HPDE6-E6E7 (cell line): ENCODE measurements around the gene POU2AF1.
"Not testable (repeated sequence)": the region's sequence is repeated elsewhere in the genome, so short reads cannot be mapped to it uniquely, and the experiment has no call there.

Experiments used
- DNase-seq: peaks from one replicate; pipeline ENCODE4 v3.0.0; 2011; ENCODE audit warnings: missing footprints; ENCODE audit errors: extremely low spot score

Gene POU2AF1

DNA sequence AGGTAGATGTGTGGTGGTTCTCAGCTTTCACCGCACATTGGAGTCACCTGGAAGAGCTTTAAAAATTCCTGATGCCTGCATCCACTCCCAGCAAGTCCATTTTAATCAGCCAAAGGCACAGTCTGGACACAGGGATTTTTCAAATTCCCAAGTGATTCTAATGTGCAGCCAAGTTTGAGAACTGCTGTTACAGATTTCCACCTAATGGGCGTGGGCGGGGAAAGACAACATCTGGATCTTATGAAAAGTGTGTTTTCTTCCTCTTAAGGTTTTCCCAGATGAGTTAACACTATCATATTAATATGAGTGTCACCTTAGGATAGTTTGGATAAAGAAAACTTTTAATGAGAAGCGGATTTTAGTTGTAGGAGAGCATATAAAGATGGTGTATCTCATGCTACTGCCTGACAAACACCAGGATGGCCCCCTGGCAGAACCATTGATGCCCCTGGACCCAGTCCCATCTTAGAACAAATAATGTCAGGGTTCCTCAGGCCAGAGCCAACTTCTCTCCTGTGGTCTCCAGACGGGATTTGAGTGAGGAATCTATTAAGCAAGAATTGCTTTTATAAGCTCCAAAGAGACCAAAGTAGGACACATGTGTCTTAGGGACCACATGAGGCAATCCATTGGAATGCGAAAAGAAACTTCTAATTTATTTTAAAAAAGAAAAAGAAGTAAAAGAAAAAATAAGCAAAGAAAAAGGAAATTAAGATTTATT lies 31.9 kb downstream of the POU2AF1 start:
- DNase-seq, result no peak

DNA sequence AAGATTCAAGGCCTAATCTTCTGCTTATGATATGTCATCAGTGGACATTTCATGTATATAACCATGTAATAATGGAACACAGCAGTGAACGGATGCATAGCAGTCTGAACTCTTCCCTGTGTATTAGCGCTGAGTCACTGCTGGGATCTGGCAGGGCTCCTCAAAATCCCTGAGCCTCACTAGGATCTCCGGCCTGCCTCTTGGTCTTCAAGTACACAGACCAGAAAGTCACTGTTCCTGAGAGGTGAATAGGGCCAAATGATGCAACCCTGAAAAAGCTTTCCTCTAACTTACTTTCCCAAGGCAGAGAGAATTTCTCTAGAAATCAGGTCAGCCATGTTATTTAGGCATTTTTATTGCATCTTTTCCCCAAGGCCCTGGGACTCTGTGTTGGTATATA lies 35.0 kb downstream of the POU2AF1 start:
- no peak for DNase-seq

DNA sequence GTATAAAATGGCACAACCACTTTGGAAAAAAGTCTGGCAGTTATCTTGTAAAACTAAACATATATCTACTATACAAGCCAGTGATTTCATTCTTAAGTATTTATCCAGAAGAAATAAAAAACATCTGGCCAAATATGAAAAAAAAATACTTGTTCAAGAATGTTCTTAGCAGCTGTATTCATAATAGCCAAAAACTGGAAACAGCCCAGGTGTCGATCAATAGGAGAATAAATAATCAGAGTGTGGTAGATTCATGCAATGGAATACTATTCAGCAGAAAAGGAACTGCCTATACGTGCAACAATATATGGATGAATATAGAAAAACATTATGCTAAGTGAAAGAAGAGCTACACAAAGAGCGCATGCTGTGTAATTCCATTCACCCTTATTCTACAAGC lies 36.7 kb downstream of the POU2AF1 start:
- no peak for DNase-seq

DNA sequence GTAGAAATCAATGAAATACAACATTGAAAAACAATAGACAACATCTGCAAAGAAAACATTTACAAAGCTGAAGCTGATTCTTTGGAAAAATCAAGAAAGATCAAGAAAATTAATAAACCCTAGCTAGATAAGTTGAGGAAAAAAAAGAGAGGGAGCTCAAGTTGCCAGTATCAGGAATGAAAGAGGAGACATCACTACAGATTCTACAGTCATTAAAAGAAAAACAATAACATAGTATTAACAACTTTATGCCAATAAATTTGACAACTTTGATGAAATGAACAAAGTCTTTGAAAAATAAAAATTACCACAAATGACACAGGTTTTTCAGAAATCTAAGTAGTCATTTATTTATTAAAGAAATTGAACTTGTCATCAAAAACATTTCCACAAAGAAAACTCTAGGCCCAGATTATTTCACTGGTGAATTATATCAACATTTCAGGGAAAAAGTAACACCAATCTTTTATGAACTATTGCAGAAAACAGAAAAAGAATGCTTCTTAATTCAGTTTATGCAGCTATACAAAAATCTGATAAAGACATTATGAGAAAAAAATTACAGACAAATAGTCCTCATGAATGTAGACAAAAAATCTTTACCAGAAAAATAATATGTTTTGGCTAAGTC lies 39.2 kb downstream of the POU2AF1 start:
- no peak for DNase-seq

DNA sequence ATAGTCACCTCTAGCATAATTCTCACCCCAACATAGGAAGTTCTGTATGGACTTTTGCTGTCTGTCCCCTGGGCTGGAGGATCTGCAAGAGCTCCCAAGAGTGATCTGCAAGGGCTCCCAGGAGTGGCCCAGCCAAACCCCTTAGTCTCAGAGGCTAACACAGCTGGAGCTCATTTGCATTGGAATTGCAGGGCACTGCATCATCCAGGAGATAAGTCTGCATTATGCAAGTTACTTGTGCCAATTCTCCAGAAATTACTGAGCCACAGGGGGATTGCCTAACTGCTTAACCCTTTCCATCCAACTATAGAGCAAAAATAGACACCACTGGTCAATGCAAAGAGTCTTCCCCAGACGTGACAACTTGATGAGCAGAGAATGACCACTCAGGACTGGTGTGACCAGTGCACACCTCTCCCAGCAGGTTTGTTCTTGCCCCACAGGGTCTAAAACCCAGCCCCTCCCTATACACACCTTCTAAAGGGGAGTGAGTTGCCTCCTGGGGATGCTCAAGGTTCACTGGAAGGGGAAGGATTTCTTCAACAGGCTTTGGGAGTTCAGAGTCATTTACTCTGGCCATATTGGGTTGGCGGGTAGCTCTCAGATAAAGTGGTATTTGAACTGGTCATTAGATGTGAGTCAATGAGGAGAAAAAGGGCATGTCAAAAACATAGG lies 42.4 kb downstream of the POU2AF1 start:
- no peak for DNase-seq

DNA sequence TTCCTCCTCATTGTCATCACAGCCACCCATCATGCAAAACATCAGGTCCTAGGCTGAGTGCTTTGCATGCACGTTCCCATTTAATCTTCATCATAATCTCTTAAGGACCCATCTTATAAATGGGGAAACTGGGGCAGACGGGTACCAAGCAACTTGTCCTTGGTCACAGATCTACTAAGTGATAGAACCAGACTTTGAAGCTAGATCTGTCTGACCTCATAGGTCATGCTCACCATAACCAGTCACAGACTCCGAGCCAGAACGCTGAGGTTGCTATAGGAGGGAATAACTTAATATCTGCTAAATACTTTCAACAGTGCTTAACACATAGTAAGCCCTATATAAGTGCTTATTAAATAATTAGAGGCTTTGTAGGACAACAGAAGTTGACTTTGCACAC lies 43.0 kb downstream of the POU2AF1 start:
- DNase-seq, result no peak

DNA sequence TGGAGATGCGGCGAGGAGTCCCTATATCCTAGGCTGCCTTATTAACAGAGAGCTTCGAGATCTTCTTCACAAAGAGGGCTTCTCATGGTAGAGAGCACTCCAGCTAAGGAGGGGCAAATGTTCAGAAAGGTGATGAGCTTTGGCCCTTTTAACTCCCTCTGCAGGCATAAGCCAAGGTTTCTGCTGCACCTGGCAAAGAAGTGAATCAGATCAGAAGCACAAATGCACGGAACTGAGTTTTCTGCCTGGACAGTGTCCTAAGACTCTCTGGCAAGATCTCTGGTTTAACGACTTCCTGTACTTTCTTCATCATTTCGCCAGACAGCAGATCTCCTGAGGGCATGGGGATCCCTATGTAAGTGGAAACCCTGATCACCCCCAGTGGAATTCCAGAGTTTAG lies 43.5 kb downstream of the POU2AF1 start:
- no peak for DNase-seq

DNA sequence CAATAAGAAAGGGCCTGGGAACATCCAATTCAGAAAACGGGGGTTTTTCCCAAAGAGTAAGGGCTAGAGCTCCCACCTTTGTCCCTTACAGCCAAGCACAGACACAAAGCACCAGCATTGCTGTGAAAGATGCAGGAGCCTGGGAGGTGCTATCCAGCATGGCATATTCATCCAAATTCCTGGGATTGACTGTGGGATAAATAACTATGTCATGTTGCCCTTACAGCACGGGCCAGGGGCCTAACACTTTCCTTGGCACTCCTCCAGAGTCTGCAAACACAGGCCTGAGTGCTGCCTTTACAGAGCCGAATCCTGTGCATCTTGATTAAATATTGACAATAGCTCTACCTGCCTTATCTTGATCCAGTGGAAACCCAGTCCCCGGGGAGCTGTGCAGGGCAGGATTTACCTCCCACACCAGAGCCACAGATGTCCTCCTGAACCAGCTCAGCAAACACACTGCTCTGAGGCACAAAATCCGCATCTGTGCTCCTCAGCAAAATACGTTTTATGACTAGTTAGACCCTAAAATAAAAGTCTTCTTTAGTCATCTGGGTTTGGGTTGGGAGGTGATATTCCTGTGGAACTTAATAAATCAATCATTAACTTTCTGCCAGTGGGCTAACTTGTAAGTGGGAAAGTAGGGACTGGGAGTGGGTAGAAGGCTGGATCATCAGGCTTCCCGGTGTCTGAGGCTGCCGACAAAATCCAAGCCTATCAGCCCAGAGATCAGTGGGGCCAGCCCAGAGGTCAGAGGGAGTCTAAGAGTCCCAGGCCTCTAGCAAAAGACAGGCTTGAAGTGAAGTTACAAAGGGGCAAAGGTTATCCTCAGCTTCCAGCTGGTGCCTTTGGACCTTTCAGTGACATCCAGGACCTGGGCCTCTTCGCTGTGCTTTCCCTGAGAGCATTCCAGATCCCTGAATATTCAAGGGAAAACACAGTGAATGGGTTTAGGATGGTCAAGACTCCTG lies 44.3 kb downstream of the POU2AF1 start:
- no peak for DNase-seq

DNA sequence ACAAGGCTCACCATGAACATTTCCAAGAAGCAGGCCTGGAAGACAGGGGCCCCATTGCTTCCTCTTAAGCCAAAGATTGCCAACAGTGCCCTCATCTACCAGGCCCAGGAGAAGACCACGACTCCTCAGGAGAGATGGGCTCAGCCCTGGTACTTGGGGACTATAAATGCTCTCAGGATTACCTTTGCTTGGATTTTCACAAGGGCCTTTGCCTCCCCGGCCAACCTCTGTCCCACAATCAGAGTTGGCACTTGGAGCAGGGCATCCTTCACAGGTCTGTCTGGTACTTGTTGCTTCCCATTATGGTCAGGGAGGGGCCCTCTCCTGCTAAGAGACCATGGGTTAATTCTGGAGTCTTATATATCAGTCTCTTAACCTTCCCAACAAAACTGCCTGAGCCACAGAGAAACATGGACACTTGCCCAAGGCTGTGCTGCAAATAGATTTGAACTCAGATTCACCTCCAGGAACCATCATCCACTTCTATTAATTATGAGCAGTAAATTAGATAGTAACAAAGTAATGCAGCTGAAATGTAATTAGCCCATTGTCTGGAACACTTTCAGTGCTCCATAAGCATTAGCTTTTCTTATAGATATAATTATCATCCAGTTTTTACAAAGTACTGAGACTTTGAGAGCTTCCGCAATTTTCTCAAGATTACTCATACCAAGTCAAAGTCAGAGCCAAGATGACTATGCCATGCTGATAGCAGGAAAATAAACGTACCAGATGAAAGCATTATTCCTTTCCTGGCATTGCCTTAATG lies 47.2 kb downstream of the POU2AF1 start:
- DNase-seq, result no peak

DNA sequence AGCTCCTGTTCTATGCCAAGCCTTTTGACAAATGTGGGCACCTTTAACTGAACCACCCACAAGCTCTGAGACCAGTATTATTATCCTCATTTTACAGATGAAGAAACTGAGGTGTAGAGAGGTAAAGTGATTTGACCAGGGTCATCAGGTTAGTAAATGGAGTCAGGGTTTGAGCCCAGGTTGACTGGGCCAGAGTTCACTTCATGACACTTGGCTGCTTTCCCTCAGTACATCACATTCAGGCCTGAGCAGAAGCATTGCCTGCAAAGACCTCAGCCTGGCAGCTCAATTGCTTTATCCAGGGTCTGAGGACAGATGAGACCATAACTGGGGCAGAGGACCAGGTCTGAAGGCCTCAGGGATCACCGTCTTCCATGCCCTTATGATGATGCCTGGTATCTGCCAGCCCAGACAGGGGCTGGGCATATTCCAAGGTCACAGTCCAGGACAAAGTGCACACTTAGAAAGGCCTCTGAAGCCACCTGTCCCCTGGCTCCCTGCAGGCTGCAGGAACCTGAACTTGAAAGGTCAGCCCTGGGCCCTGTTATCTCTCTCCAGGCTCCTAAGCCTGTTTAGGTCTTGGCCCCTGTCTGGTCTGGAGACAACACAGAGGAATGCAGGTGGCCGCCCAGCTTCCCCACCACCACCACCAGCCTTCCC lies 48.7 kb downstream of the POU2AF1 start:
- no peak for DNase-seq

DNA sequence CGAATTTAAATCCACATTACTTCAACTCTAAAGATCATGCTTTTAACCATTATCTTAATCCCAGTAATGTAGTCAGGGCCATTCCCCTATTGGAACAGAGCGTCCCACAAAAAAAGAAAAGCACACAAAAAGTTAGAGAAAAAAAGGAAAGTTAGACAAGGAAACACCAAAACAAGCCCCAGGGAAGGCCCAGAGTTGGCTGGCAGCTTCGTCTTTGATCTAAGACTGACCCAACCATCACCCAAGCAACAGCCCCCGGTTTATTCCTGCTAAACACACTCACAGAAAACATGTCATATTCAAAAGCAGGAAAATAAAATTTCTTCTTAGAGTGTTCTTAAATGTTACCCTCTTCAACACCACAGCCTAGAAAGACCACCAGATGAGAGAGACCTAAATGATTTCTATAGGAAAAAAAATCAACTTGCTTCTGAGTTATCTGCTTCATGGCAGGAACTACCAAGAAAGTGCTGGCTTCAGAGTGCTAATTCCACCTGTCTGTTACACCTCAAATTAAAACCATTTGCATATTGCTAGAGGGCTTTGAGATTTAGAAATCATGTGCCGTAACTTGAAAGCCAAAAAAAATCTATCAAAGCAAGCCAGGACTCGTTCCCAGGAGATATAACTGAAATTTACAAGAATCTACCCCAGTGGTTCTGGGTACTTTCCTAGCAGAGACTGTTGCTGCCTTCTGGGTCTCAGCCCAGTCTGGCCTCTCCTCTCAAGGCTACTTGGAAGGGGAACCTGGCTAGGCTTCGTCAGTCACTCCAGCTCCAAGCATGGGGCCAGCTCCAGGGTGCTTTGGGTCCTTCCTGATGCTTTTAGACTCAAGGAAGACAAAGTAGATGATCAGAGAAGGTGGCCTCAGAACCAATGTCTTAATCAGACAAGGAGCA lies 49.5 kb downstream of the POU2AF1 start:
- DNase-seq, result no peak

DNA sequence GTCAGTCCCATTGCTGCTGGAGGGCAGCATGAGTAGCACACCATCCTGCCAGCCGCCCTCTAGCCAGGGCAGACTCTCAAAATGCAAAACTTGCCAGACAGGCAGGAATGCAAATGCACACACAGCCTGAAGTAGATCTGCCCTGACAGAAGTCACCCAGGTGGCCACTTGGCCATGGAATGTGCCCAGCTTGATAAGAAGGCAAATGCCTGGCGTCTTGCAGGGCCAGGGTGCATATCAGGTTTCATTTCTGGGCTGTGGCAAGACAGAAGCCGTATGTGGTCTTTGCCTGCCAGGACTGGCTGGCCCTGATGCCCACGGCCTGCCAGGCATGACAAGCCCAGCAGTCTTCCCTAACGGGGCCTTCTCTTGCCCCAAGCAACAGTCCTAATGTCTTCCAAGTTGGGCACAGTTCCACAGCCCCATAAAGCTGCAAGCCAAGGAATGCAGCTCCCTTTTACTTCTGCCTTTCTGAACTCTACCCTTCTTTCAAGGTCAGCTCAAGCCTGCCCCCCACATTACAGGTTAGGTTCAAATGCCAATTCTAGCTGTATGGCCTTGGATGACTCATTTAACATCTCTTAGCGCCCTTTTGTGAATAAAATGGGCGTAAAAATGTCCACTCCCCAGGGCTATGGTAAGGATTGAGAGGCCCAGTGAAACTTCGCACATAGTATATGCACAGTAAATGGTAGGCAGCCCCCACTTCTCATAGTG lies 51.0 kb downstream of the POU2AF1 start:
- no peak for DNase-seq

DNA sequence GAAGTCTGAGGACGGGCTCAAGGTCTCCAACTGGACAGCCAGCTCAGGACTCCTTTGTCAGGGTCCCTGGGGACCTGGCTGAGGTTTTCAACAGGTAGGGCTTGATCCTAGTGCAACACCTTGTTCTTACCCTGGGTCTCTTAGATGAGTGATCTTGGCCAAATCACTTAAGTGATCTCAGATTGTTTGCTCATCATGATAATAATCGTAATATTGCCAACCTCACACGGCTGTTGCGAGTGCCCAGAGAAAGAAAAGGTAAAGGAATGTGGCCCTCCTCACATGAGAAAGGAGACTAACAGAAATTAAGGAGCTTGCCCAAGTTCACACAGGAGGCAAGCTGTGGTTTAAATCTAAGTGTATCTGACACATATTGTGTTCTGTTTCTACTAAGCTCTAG lies 52.3 kb downstream of the POU2AF1 start:
- no peak for DNase-seq

DNA sequence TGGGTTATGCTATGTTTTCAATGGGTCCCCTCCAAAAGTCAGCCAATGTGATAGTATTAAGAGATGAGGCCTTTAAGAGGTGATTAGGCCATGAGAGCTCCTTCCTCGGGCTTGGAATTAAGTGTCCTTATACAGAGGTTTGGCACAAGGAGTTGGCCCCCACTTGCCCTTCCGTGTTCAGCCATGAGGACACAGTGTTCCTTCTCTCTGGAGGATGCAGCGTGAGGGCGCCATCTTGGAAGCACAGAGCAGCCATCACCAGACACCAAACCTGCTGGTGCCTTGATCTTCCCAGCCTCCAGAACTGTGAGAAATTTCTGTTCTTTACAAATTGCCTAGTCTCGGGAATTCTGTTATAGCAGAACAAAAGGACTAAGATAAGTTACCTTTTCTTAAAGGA lies 53.8 kb downstream of the POU2AF1 start:
- DNase-seq, result no peak

DNA sequence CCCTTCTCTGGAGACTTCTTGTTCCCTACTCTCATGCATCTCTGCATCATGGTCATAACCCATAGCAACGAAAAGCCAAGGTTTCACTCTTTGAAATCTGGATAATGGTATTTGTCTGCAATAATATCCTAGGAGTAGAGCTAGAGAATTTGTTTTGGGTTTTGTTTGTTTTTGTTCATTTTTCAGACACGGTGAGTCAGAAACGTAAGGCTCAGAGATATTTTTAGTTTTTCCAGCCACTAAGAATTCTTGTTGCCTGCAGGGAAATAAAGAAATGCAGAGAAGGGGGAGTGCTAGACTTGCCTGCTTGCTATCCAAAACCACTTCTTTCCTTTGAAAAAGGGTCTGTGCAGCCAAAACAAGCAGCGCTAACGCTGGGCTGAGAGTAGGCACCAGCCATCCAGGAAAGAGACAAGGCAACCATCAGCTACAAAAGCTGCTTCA lies 54.8 kb downstream of the POU2AF1 start:
- DNase-seq, result no peak

DNA sequence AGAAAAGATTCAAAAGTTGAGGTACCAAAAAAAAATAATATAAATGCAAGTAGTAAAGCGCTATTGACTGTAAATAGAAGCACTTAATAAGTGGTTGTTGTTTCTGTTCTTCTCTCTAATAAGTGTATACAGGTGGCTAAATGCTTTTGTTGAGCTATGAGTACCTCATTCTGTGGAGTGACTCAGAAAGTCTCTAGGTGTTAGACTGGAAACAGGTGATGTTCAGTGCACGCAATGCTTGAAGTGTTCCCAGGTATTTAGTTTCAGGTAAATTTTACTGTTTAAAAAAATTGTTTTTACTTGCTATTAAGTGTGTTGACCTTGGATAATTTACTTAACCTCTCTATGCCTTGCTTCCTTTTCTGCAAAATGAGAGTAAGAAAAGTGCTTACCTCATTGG lies 56.5 kb downstream of the POU2AF1 start:
- DNase-seq, result no peak

DNA sequence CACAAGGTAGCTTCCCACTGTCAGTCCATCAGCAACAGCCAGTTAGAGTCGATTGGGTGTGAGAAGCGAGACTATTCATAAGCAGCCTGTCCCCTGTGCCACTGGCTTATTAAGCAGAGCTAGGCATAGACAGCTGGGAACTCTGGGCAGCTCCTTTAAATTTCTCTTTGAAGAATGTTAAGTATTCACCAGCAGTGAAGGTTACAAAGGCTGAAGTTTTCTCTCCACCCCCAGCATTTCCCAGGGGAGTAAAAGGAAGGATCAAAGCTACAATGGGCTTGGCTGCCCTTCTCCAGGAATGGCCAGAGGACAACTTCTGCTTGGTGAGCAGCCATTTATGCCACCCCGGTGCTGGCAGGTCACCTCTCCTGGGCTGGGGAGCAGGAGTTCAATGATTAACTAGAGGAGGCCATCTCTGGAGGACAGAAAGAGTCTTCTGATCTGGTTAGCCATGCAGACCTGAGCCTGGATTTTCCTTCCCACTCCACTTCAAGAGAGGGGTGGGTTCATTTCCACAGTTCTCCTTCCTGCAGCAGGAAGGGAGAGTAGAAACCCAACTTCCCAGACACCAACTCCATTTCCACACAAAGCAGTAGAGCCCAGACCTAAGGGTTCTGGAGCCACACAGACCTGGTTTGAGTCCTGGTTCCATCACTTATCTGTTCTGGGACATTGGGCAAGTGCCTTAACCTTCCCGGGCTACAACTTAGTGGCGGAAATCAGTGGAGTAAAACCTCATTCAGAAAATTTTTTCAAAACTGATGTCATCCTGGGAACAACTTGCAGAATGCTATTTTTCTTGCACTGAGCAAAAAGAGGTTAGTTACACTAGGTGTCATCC lies 58.1 kb downstream of the POU2AF1 start:
- no peak for DNase-seq

DNA sequence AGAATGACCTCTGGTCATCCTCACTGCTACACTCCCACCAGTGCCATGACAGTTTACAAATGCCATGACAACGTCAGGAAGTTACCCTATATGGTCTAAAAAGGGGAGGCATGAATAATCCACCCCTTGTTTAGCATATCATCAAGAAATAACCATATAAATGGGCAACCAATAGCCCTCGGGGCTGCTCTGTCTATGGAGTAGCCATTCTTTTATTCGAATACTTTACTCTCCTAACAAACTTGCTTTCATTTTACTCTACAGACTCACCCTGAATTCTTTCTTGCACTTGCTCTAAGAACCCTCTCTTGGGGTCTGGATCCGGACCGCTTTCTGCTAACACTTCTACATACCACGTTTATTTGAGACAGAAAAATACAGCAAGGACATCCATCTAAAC lies 58.9 kb downstream of the POU2AF1 start:
- DNase-seq, result not testable (repeated sequence)
